ENCODE results near the gene UACA.

- no peak for TF ChIP-seq KDM1A (IDR thresholded peaks at IDR 0.05; ENCODE audit: borderline replicate concordance, low read length)
- no peak for TF ChIP-seq POLR2A (IDR thresholded peaks at IDR 0.05; ENCODE audit: control extremely low read depth in 1 of 2, low read depth in 2 of 2, low read length in 2 of 2)
- no peak for TF ChIP-seq GABPA (IDR thresholded peaks at IDR 0.05; ENCODE audit: borderline replicate concordance, insufficient read depth, low read length)
- no peak for TF ChIP-seq CTCF (IDR thresholded peaks at IDR 0.05; ENCODE audit: control extremely low read depth in 1 of 3, insufficient read depth in 1 of 3, low read depth in 1 of 3, low read length in 3 of 3)
- TF ChIP-seq POLR2AphosphoS5 (IDR thresholded peaks at IDR 0.05; ENCODE audit: low read depth, low read length), result no peak
- no peak for TF ChIP-seq EP300 (IDR thresholded peaks at IDR 0.05; ENCODE audit: borderline replicate concordance in 1 of 2, low read depth in 2 of 2, low read length in 2 of 2)
- TF ChIP-seq CHD7 (IDR thresholded peaks at IDR 0.05; ENCODE audit: insufficient replicate concordance, low read length), result no peak
- TF ChIP-seq SRF (IDR thresholded peaks at IDR 0.05; ENCODE audit: low read depth, low read length), result no peak
- TF ChIP-seq POU5F1 (IDR thresholded peaks at IDR 0.05; ENCODE audit: low read depth, low read length), result no peak
- TF ChIP-seq RBBP5 (IDR thresholded peaks at IDR 0.05; ENCODE audit: borderline replicate concordance, low read depth, low read length), result no peak
- TF ChIP-seq YY1 (IDR thresholded peaks at IDR 0.05; ENCODE audit: low read depth, low read length), result no peak
- no peak for TF ChIP-seq TBP (IDR thresholded peaks at IDR 0.05; ENCODE audit: low read depth, low read length)
- no peak for TF ChIP-seq ATF2 (IDR thresholded peaks at IDR 0.05; ENCODE audit: low read length)
Observed at GRCh38 chr15:70613271-70613670, 150.1 kb downstream of the UACA start.
